ENCODE data around the gene DOCK4. TPM values are rescaled to one million over a fixed set of nuclear protein-coding genes. Genes with fewer than 3 reads are reported as not detected.

The DOCK4 gene
- total RNA-seq, 4 donors from 2014 or later, result 30.8 to 49.8 (median 37.2) TPM

DNA sequence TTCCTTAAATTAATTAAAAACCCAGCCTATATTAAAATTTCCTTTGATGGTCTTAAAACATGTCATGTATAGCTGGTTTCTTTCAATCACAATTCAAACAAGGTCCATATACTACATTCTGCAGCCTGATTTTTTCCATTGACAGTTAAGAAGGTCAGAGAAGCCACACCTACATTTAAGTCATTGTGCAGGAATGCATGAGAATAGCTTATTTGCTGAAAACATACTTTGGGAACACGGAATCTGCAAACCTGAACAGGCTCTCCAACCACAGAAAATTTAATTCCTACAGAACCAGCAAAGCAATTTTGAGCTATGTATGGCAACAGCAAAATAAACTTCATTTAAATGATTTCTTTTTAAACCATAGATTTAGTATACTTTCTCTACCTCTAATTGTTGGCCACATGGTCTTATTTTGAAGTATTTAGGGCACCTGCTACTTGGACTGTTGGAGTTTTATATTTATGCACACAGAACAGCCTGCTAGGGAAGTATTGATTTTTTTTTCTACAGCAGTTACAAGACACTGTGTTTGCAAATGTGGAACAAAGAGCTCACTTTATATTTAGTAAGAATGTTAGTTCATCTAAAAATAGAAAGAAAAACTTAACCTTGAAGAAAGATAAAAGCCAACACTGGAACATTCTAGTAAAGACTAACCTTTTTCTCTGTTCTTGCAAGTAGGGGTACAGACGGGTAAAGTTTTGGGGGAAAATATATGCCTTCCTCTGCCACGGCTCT lies 403.0 kb downstream of the DOCK4 start:
- WGBS, 2 donors, result 72 to 75% methylated on average over 3 of the region's 3 CpGs
- Histone ChIP-seq H3K27me3 (no peaks in the 10 kb centered on the region), H3K4me3 (no peak overlapping the region), H3K27ac (no peak overlapping the region), H3K4me1 (no peaks in the 10 kb centered on the region), H3K36me3 (peaks cover 0 to 63% (median 0%) of the 10 kb centered on the region in 3 donors), H3K9me3 (peaks cover 0 to 31% (median 5%) of the 10 kb centered on the region in 4 donors)
- no peak for DNase-seq (ENCODE audit: low spot score in 2 of 2)
- TF ChIP-seq, protein P1, sequence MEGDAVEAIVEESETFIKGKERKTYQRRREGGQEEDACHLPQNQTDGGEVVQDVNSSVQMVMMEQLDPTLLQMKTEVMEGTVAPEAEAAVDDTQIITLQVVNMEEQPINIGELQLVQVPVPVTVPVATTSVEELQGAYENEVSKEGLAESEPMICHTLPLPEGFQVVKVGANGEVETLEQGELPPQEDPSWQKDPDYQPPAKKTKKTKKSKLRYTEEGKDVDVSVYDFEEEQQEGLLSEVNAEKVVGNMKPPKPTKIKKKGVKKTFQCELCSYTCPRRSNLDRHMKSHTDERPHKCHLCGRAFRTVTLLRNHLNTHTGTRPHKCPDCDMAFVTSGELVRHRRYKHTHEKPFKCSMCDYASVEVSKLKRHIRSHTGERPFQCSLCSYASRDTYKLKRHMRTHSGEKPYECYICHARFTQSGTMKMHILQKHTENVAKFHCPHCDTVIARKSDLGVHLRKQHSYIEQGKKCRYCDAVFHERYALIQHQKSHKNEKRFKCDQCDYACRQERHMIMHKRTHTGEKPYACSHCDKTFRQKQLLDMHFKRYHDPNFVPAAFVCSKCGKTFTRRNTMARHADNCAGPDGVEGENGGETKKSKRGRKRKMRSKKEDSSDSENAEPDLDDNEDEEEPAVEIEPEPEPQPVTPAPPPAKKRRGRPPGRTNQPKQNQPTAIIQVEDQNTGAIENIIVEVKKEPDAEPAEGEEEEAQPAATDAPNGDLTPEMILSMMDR (IDR thresholded peaks at IDR 0.05), result no peak
- TF ChIP-seq POLR2A (IDR thresholded peaks at IDR 0.05) (no peak), EP300 (IDR thresholded peaks at IDR 0.05) (no peak)

DNA sequence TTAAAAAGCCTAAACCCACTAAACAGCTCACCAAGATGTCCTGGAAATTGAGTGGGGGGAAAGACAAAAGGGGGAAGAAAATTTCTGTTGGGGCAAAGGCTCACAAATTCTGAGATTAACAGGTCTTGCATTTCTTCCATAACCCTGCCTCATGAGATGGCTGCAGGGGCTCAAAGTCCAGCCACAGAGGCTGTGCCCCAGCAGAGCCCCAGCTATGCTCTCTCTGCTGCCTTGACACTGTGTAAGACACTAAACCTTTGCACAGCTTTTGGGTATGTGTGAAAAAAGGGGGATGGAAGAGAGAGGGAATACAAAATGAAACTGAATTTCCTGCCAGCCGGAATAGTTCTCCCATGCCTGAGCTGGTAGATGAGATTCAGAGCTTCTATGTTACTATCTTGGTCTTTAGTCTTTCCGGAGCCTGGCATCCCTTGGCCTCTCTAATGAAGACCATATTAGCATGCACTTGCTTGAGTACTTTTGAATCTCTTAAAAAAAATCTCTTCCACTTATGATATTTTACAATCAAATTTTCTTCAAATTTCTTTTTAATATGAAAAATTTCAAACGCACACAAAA lies 403.9 kb downstream of the DOCK4 start:
- WGBS, 2 donors, result 92 to 93% methylated on average over 3 of the region's 3 CpGs
- Histone ChIP-seq H3K36me3 (peaks cover 0 to 63% (median 0%) of the 10 kb centered on the region in 3 donors), H3K27me3 (no peaks in the 10 kb centered on the region), H3K27ac (no peak overlapping the region), H3K4me3 (no peak overlapping the region), H3K9me3 (peaks cover 0 to 40% (median 10%) of the 10 kb centered on the region in 4 donors), H3K4me1 (no peaks in the 10 kb centered on the region)
- TF ChIP-seq EP300 (IDR thresholded peaks at IDR 0.05) (no peak), POLR2A (IDR thresholded peaks at IDR 0.05) (no peak)
- TF ChIP-seq, protein P1 (IDR thresholded peaks at IDR 0.05), result no peak
- DNase-seq (ENCODE audit: low spot score in 2 of 2), result no peak

DNA sequence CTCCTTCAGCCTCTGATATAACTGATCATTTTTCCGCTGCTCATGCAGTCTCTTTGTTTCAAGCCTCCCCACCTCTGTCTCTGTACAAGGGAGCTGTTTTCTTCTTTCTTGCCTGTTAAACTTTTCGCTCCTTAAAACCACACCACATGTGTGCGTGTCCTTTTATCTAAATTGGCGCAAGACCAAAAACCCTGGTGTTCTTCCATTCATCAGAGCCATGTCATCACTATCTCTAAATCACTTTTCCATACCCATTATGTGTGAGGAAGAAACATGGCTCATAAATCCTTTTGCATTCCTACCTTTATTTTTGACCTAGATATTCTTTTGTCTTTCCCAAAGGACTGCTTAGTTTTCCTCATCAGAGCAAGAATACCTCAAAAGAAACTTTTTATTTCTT lies 404.9 kb downstream of the DOCK4 start:
- 90 to 95% methylated on average over 4 of the region's 4 CpGs for WGBS, 2 donors
- peaks cover 0 to 50% (median 15%) of the 10 kb centered on the region in 4 donors for H3K9me3 ChIP-seq

DNA sequence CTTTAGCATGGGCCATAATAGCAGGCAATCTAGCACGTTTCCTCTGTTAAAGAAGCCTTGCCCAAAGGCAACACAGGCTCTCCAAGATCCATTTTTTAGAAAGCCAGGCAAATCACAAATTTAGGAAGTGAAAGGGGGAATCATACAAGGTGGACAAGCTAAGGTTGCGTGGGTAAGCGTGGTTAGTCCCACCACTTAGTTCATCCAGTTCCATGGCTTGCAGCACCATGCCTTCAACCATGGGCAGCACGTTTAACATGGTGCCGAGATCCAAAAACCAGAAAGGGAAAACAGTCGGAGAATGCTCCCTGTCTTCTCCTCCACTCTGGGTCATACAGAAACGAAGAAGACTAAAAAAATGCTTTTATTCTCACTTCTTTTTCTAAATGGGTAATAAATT lies 409.5 kb downstream of the DOCK4 start:
- TF ChIP-seq, protein P1 (IDR thresholded peaks at IDR 0.05), result no peak
- no peak for TF ChIP-seq EP300 (IDR thresholded peaks at IDR 0.05)
- no peaks in the 10 kb centered on the region for H3K4me1 ChIP-seq
- WGBS, 2 donors, result 88 to 92% methylated on average over 7 of the region's 7 CpGs

More for the DNA sequence above, 404.9 kb downstream of the DOCK4 start:
- Histone ChIP-seq H3K27me3 (no peaks in the 10 kb centered on the region), H3K36me3 (peaks cover 0 to 62% (median 0%) of the 10 kb centered on the region in 3 donors), H3K4me1 (no peaks in the 10 kb centered on the region), H3K27ac (no peak overlapping the region), H3K4me3 (no peak overlapping the region)
- TF ChIP-seq, protein P1 (IDR thresholded peaks at IDR 0.05), result no peak
- no peak for TF ChIP-seq EP300 (IDR thresholded peaks at IDR 0.05)
- TF ChIP-seq POLR2A (IDR thresholded peaks at IDR 0.05), result no peak
- no peak for DNase-seq (ENCODE audit: low spot score in 2 of 2)

DNA sequence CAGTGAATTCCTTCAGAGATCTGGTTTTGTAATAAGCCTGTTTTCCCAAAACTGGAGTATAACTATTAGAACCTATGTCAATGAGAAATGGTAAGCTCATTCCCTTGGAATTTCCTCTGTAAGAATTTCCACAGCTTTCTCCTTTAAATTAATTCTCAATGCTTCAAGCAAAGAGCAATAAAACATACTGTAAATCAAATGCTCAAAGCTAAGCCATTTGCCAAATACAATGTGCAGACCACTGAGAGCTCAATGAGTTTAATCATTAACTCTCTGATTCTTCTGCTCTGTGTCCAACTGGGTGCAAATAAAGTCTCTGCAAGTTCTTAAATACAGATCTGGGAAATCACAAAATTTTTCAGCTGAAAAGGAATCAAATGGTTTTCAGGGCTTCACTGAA lies 416.3 kb downstream of the DOCK4 start:
- DNase-seq (ENCODE audit: low spot score in 2 of 2), result no peak
- peaks cover 0 to 45% (median 0%) of the 10 kb centered on the region in 3 donors for H3K36me3 ChIP-seq
- TF ChIP-seq, protein P1 (IDR thresholded peaks at IDR 0.05), result no peak
- TF ChIP-seq POLR2A (IDR thresholded peaks at IDR 0.05), result no peak
- no peak for TF ChIP-seq EP300 (IDR thresholded peaks at IDR 0.05)
- no peak overlapping the region for H3K4me3 ChIP-seq
- H3K4me1 ChIP-seq, result no peaks in the 10 kb centered on the region
- H3K27me3 ChIP-seq, result no peaks in the 10 kb centered on the region
- no peak overlapping the region for H3K27ac ChIP-seq
- peaks cover 0 to 13% (median 0%) of the 10 kb centered on the region in 4 donors for H3K9me3 ChIP-seq

More for the DNA sequence above, 409.5 kb downstream of the DOCK4 start:
- Histone ChIP-seq H3K27ac (no peak overlapping the region), H3K9me3 (peaks cover 0 to 73% (median 19%) of the 10 kb centered on the region in 4 donors), H3K4me3 (no peak overlapping the region), H3K36me3 (peaks cover 0 to 84% (median 0%) of the 10 kb centered on the region in 3 donors), H3K27me3 (no peaks in the 10 kb centered on the region)
- no peak for DNase-seq (ENCODE audit: low spot score in 2 of 2)
